ENCODE measurements around the gene MXD1.

The MXD1 gene

GRCh38 chr2:69940691-69941090 is 25.8 kb downstream of the MXD1 start:
- H3K9me2 ChIP-seq (replicated peaks; ENCODE audit: control insufficient read depth, low read length) = no peaks in the 10 kb centered on the region
- no peaks in the 10 kb centered on the region for H4K20me1 ChIP-seq (ENCODE audit: control insufficient read depth, insufficient read depth, low read depth, low read length)
- H3K79me2 ChIP-seq (ENCODE audit: control insufficient read depth, low read length) = no peaks in the 10 kb centered on the region
- H3K4me2 ChIP-seq (ENCODE audit: low read length) = no peak overlapping the region
- no peak overlapping the region for H3K27ac ChIP-seq (ENCODE audit: low read depth, low read length)
- H3K4me3 ChIP-seq (ENCODE audit: low read length) = no peak overlapping the region
- TF ChIP-seq CTCF (IDR thresholded peaks at IDR 0.05; ENCODE audit: low read depth, low read length, poor library complexity, severe bottlenecking) (no peak), EZH2phosphoT487 (IDR thresholded peaks at IDR 0.05; ENCODE audit: borderline replicate concordance, low read length) (no peak)
- H3K36me3 ChIP-seq (ENCODE audit: control insufficient read depth, low read length) = peaks cover 19% of the 10 kb centered on the region; the same call in 1 of the 2 replicates
- H3K9me3 ChIP-seq (ENCODE audit: control insufficient read depth, insufficient read depth, low read length) = no peaks in the 10 kb centered on the region
- no peaks in the 10 kb centered on the region for H3K27me3 ChIP-seq (ENCODE audit: control insufficient read depth, low read length)
- H3F3A ChIP-seq (ENCODE audit: control insufficient read depth, insufficient read depth) = no peaks in the 10 kb centered on the region
- no peaks in the 10 kb centered on the region for H3K4me1 ChIP-seq (ENCODE audit: control insufficient read depth, low read length)

- H3K27ac ChIP-seq (ENCODE audit: low read depth, low read length) = no peak overlapping the region
- H3F3A ChIP-seq (ENCODE audit: control insufficient read depth, insufficient read depth) = no peaks in the 10 kb centered on the region
- H4K20me1 ChIP-seq (ENCODE audit: control insufficient read depth, insufficient read depth, low read depth, low read length) = no peaks in the 10 kb centered on the region
- H3K36me3 ChIP-seq (ENCODE audit: control insufficient read depth, low read length) = peaks cover 11% of the 10 kb centered on the region; the same call in 1 of the 2 replicates
- H3K27me3 ChIP-seq (ENCODE audit: control insufficient read depth, low read length) = no peaks in the 10 kb centered on the region
- no peak overlapping the region for H3K4me2 ChIP-seq (ENCODE audit: low read length)
- H3K9me3 ChIP-seq (ENCODE audit: control insufficient read depth, insufficient read depth, low read length) = no peaks in the 10 kb centered on the region
- H3K9me2 ChIP-seq (replicated peaks; ENCODE audit: control insufficient read depth, low read length) = no peaks in the 10 kb centered on the region
- no peak overlapping the region for H3K4me3 ChIP-seq (ENCODE audit: low read length)
- peaks cover 16% of the 10 kb centered on the region for H3K4me1 ChIP-seq (ENCODE audit: control insufficient read depth, low read length)
- H3K79me2 ChIP-seq (ENCODE audit: control insufficient read depth, low read length) = no peaks in the 10 kb centered on the region
- TF ChIP-seq EZH2phosphoT487 (IDR thresholded peaks at IDR 0.05; ENCODE audit: borderline replicate concordance, low read length) (no peak), CTCF (IDR thresholded peaks at IDR 0.05; ENCODE audit: low read depth, low read length, poor library complexity, severe bottlenecking) (no peak)
Measured at GRCh38 chr2:69943000-69943842, 28.3 kb downstream of the MXD1 start.

- Histone ChIP-seq H3K27me3 (ENCODE audit: control insufficient read depth, low read length) (no peaks in the 10 kb centered on the region), H3K36me3 (ENCODE audit: control insufficient read depth, low read length) (peaks cover 4% of the 10 kb centered on the region; the same call in 1 of the 2 replicates)
Measured at GRCh38 chr2:69943843-69944525, 29.1 kb downstream of the MXD1 start.

More at GRCh38 chr2:69943843-69944525, 29.1 kb downstream of the MXD1 start:
- TF ChIP-seq EZH2phosphoT487 (IDR thresholded peaks at IDR 0.05; ENCODE audit: borderline replicate concordance, low read length) (no peak), CTCF (IDR thresholded peaks at IDR 0.05; ENCODE audit: low read depth, low read length, poor library complexity, severe bottlenecking) (no peak)
- H3K4me2 ChIP-seq (ENCODE audit: low read length) = no peak overlapping the region
- peaks cover 16% of the 10 kb centered on the region for H3K4me1 ChIP-seq (ENCODE audit: control insufficient read depth, low read length)
- no peaks in the 10 kb centered on the region for H3K9me3 ChIP-seq (ENCODE audit: control insufficient read depth, insufficient read depth, low read length)
- H3K9me2 ChIP-seq (replicated peaks; ENCODE audit: control insufficient read depth, low read length) = no peaks in the 10 kb centered on the region
- H3K4me3 ChIP-seq (ENCODE audit: low read length) = no peak overlapping the region
- H3K79me2 ChIP-seq (ENCODE audit: control insufficient read depth, low read length) = no peaks in the 10 kb centered on the region
- H3K27ac ChIP-seq (ENCODE audit: low read depth, low read length) = no peak overlapping the region
- H4K20me1 ChIP-seq (ENCODE audit: control insufficient read depth, insufficient read depth, low read depth, low read length) = no peaks in the 10 kb centered on the region
- H3F3A ChIP-seq (ENCODE audit: control insufficient read depth, insufficient read depth) = no peaks in the 10 kb centered on the region
